T-helper 2 cell treated with Interferon-gamma antibody and Interleukin-4, amounts not matched to agents 100 ng/mL and 5 ng/mL, for 36 hours (primary cell): ENCODE data around the gene CALHM3. TPM values are rescaled to one million over a fixed set of nuclear protein-coding genes. Genes with fewer than 3 reads are reported as not detected.

ENCODE experiments used
- intact Hi-C: fragments of 100-400 bp; cut with micrococcal nuclease; formaldehyde crosslinking; loops from one replicate; pipeline ENCODE4 v1.15.1; 2023
- total RNA-seq: library from RNA; stranded (reverse); gene quantifications from 2 replicates; pipeline ENCODE4 v1.2.3, GENCODE V29; 2022

The CALHM3 gene
- total RNA-seq, 1 donor from 2014 or later = not detected

DNA sequence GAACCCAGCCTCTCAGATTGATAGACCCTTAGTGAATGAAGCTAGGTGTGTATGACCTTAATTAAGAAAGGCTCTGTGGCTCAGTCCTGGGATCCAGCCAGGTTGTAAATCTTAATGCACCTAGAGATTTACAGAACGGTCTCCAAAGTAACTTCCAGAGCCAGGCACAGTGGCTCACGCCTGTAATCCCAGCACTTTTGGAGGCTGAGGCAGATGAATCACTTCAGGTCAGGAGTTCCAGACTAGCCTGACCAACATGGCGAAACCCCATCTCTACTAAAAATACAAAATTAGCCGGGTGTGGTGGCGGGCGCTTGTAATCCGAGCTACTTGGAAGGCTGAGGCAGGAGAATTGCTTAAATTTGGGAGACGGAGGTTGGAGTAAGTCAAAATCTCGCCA is 51.2 kb downstream of the CALHM3 start:
- intact Hi-C loops = no loop called here

DNA sequence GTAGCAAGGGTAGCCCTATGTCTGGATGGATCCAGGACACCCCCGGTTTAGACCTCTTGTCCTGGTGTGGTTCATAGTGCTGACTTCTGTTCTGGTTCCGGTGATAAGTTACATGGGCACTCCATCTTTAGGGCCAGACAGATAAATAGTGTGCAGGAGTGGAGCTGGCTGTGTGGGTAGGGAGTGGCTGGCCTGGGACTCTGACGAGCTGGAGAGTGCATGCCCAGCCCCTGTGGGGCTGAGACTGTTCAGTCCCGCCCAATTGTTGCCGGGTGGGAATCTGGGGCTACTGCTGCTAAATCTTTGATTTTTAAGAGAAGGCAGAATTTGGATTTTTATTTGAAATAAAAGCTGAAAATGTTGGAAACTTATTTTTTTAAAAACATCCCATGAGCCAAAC is 55.3 kb downstream of the CALHM3 start:
- intact Hi-C loops = no loop called here

Other genes with a start within 250 kb of the CALHM3 start
- gene RPEL1, start 233.4 kb downstream of the CALHM3 start, total RNA-seq = not detected in 2 replicates
- gene INA, start 202.1 kb downstream of the CALHM3 start, total RNA-seq = 0.25 and 0.27 TPM in 2 replicates
- 12.6 and 13.6 TPM in 2 replicates for gene PCGF6, start 128.1 kb downstream of the CALHM3 start, total RNA-seq
- 10.3 and 11.2 TPM in 2 replicates for gene TAF5, start 111.3 kb downstream of the CALHM3 start, total RNA-seq
- gene ATP5MK, start 82.8 kb downstream of the CALHM3 start, total RNA-seq = 318 and 323 TPM in 2 replicates
- 56.0 and 60.1 TPM in 2 replicates for gene PDCD11, start 82.6 kb downstream of the CALHM3 start, total RNA-seq
- gene CALHM2, start 26.9 kb downstream of the CALHM3 start, total RNA-seq = 78.3 and 80.0 TPM in 2 replicates
- gene CALHM1, start 20.3 kb downstream of the CALHM3 start, total RNA-seq = 0.25 and 0.27 TPM in 2 replicates
- gene NEURL1, start 14.5 kb upstream of the CALHM3 start, total RNA-seq = 1.5 TPM in 2 replicates